Activated T-cell treated with anti-CD3 and anti-CD28 coated beads for 1 hour (primary cell): Measurements from ENCODE around the gene RBM43.
"Not testable (repeated sequence)": the region's sequence is repeated elsewhere in the genome, so short reads cannot be mapped to it uniquely, and the experiment has no call there.

Experiments used
- DNase-seq: peaks from one replicate; pipeline ENCODE4 v3.0.0-alpha.2; 2020; ENCODE audit warnings: low read depth

Gene RBM43

DNA sequence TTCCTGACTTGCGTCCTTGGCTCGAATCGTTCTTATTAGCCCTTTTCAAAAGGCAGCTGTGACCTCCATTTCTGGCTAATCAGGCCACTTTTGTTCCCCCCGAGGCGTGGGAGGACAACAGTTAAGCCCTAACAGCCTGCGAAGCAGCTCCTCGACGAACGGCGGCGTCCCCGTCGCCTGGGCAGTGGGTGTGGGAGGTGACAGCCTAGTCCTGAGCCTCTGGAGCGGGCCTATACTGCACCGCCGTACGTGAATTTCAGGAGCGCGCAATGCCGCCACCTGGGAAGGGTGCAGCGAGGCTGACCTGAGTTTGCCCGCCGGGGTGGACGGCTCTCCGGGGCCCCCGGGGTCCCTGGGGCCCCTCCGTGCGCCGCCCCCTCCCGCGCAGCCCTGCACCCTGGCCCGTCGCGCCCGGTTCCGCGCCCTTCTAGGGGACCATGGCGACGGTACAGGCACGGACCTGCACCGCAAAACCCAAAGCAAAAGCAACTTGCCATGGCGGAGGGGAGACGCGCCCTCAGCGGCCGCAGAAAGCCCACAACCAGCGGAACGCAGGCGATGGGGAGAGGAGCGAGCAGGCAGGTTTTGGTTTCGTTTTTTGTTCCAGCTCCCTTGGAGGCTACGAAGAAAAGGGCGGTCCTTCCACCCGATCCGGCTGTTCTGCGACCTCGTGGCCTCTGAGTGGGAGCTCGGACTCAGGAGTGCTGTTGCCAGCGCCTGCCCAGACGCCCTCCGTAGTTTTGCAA lies at the start of gene RBM43:
TSS of gene RBM43 (minus strand) at position 633 of the 746 bp plus-strand sequence. CDS start at position 497, 136 bp downstream.
- peak; percentile 60 for DNase-seq

GRCh38 chr2:151310313-151310712 lies 48.6 kb upstream of the RBM43 start:
- not testable (repeated sequence) for DNase-seq

DNA sequence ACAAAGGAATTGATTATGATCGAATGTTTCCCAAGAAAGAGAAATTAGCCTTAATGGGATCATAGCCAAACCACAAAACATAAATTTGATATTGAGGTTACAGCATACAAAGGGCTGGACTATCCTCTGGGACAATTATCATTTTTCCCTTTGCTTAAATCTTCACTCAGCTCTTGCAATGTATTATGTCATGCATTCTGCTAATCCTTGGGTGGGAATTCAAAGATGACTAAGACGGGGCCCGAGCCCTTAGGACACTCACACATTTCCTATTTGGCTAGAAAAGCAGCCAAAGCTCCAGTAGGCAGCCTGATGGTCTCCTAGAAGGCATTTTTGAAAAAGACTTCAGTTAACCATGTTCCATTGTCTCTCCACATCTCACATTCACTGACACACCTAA lies 45.0 kb upstream of the RBM43 start:
- DNase-seq: no peak

GRCh38 chr2:151305129-151305691 lies 43.5 kb upstream of the RBM43 start:
- no peak for DNase-seq

GRCh38 chr2:151302879-151303278 lies 41.2 kb upstream of the RBM43 start:
- no peak for DNase-seq

GRCh38 chr2:151302404-151302803 lies 40.7 kb upstream of the RBM43 start:
- no peak for DNase-seq

GRCh38 chr2:151299920-151300539 lies 38.4 kb upstream of the RBM43 start:
- no peak for DNase-seq

DNA sequence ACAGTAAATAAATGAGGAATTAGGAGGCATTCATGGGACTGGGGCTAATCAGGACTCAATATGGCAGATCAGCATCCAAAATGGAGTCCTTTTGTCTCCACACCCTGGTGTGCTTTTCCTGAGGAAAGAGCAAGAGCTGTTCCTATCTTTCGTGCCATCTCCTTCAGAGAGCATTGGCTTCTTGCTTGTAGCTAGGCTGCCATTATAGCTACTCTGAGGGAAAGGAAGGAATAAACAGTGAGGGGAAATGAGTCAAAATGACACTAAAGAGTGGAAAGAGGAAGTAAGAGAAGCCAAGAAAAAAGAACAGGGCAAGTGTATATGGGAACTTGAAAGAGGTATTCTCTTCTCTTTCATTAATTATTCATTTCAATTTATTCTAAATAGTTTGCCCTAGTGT lies 36.2 kb upstream of the RBM43 start:
- no peak for DNase-seq

GRCh38 chr2:151295926-151296325 lies 34.3 kb upstream of the RBM43 start:
- not testable (repeated sequence) for DNase-seq

GRCh38 chr2:151292546-151292945 lies 30.9 kb upstream of the RBM43 start:
- no peak for DNase-seq

GRCh38 chr2:151292141-151292540 lies 30.5 kb upstream of the RBM43 start:
- no peak for DNase-seq

DNA sequence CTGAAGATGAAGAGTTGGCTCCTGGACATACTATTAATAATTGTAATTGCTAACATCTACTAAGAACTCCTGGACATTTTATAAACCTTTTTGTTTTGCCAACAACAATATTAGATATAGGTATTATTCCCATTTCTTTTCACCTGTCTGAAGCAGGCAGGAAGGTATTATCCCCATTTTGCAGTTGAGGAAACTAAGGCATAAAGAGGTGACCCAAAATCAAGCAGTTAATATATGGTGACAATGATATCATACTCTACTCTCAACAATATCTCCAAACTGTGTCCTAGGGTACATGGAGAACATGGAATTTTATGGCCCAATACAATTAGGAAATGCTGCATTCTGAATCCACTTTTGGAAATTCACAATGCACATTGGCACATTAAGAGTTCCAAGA lies 29.6 kb upstream of the RBM43 start:
- no peak for DNase-seq

DNA sequence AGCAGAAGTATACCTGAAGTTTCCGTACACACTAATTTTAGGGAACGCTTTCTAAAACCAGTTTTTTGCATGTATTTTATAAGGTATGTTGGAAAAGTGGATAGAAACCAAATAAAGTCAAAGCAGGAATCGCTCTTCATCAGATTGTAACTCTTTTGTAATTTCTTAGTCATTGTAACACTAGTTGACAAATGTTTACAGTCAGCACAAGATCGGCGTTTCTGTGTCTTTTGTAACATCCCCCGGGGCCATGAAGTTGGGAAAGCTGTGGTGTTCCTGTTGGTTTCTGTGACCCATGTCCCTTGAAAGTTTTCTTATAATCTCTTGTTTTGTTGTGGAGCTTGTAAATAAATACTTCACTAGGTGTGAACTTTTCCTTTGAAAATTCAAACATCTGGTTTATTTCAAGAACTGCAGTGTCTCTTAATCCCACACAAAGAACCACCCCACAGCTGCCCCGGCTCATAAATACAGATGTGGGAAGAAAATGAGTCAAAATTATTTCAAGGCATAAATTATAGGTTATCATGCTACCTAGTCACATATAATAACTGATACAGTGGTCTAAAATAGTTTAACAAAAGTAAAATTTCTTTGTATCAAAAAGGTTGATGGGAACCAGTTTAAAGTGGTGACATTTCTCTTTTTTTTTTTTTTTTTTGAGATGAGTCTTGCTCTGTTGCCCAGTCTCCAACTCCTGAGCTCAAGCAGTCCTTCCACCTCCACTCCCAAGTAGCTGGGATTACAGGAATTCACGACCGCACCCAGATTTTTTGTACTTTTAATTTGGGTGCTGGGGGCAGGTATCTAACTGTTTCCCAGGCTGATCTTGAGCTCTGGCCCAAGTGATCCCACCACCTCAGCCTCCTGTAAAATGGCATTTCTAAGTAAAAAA lies 28.6 kb upstream of the RBM43 start:
- DNase-seq: no peak

DNA sequence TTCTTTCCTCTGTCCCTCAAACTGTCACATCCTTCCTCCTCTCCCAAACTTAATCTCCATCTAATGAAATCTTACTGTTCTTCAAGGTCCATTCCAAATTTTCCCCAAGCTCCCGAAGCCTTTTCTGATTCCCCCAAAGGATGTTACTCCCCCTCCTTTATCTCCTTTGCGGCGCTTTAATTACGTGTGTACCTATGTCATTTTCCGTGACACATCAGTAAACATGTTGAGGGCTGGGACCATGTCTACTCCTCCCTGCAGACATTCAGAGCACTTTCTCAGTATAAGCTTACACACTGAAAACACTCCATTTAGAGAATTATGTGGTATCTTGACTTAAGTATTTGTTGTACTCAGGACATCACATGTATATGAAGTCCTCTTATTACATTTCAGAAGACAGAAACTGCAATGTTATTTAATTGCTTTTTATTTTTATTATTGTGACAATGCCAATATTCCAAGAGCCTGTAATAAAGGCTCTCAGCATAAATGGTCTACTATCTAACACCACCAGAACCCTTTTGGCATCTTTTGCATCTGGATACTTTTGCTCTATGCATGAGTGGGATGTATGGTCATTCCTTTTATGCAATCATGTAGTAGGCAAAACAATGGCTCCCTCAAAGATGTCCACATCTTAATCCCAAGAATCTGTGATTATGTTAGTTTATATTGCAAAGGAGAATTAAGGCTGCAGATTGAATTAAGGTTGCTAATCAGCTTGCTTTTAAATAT lies 26.0 kb upstream of the RBM43 start:
- DNase-seq: no peak

DNA sequence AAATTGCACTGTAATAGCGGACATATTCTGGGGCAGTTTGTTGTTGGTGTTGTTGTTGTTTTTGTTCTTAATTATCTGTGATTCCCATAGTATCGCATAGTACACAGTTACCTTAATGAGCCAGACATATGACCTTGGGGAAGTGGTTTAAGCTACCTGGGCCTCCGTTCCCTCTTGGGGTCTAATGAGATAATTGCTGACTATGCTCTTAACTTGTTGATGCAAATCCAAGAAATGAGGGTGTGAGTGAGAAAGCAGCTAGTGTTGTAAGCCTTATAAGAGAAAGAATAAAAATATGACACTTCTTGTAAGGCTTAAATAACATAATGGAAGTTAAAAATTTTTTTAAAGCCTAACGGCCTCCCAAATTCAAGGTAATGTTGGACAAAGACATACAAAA lies 20.7 kb upstream of the RBM43 start:
- DNase-seq: no peak

- DNase-seq: no peak
Observed at GRCh38 chr2:151280271-151280670, 18.6 kb upstream of the RBM43 start.

- DNase-seq: no peak
Observed at GRCh38 chr2:151278487-151278886, 16.8 kb upstream of the RBM43 start.

GRCh38 chr2:151277067-151277466 lies 15.4 kb upstream of the RBM43 start:
- DNase-seq: no peak

GRCh38 chr2:151275291-151275690 lies 13.6 kb upstream of the RBM43 start:
- no peak for DNase-seq

DNA sequence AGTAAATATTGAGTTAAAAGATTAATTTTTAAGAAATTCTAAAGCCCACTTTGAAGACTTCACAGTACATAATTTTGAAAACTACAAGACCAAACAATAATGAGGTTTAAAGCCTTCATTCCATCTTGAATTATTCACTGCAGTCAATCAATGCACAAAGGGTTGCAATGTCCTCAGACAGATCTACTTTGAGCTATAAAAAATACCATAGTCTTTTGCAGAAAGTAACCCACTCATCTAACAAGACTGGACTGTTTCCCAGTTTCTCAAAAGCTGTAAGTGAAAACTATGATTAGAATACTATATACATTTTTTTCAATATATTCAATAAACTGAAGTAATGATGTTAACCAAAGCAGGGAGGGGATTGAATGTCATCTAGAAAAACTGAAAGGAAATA lies 10.2 kb upstream of the RBM43 start:
- no peak for DNase-seq

GRCh38 chr2:151269798-151270568 lies 8.3 kb upstream of the RBM43 start:
- DNase-seq: no peak
